Cardiac fibroblast (primary cell): ENCODE measurements around the gene F8A1.
"Not testable (repeated sequence)": the region's sequence is repeated elsewhere in the genome, so short reads cannot be mapped to it uniquely, and the experiment has no call there.

ENCODE experiments used
- DNase-seq, 2 donors: peaks; one replicate each; pipeline versions ENCODE4 v3.0.0 to v3.0.0-alpha.2; 2010; ENCODE audit warnings: low read depth in 2 of 2
- H3K4me3 ChIP-seq, 2 donors: replicated peaks in 1 of 2; 1 replicate in 1 of 2; 2 replicates in 1 of 2; pipeline ENCODE4 v1.5.1; 2011; ENCODE audit warnings: low read depth in 2 of 2, low read length in 2 of 2, mild to moderate bottlenecking in 2 of 2, moderate library complexity in 1 of 2
- TF ChIP-seq, protein P1 (sequence below): IDR thresholded peaks from one replicate; pipeline ENCODE4 v1.5.1; 2011; ENCODE audit warnings: low read depth, mild to moderate bottlenecking, low read length, inconsistent platforms

The F8A1 gene

DNA sequence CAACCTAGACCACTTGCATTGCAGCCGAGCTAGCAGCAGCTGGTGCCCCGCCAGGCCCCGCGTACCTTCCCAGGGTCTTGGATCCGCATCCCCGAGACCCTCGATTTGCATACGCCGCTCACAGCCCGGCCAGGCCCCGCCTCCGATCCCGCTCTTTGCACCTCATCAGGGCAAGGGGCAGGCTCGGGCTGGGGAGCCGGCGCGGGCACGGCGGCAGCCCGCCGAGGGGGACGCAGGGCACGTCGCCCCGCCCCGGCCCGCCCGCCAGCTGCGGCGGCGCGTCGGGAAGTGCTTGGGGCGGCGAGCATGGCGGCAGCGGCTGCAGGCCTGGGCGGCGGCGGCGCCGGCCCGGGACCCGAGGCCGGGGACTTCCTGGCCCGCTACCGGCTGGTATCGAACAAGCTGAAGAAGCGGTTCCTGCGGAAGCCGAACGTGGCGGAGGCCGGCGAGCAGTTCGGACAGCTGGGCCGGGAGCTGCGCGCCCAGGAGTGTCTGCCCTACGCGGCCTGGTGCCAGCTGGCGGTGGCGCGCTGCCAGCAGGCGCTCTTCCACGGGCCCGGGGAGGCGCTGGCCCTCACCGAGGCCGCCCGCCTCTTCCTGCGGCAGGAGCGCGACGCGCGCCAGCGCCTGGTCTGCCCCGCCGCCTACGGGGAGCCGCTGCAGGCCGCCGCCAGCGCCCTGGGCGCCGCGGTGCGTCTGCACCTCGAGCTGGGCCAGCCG is at the start of gene F8A1:
TSS of gene F8A1 (plus strand) at position 287 of the 720 bp plus-strand sequence. CDS start at position 307, 20 bp downstream.
- not testable (repeated sequence) for H3K4me3 ChIP-seq, DNase-seq

DNA sequence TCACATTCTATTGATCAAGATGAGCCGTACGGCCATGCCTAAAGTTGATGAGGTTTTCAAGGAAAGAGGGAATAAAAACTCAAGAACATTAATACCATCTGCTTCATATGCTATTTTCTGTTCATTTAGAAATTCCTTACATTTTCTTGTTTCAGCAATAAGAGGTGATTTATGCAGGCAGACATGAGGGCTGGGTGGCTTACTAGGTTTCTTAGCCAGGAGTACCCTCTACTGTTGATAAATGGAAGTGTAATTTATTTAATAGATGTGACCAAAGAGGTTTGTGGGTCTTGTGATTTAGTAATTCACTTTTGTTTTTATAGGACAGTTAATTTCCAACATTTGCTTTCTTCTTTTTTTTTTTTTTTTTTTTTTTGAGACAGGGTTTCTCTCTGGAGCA is 45.3 kb upstream of the F8A1 start:
- no peak overlapping the region for H3K4me3 ChIP-seq
- TF ChIP-seq, protein P1, sequence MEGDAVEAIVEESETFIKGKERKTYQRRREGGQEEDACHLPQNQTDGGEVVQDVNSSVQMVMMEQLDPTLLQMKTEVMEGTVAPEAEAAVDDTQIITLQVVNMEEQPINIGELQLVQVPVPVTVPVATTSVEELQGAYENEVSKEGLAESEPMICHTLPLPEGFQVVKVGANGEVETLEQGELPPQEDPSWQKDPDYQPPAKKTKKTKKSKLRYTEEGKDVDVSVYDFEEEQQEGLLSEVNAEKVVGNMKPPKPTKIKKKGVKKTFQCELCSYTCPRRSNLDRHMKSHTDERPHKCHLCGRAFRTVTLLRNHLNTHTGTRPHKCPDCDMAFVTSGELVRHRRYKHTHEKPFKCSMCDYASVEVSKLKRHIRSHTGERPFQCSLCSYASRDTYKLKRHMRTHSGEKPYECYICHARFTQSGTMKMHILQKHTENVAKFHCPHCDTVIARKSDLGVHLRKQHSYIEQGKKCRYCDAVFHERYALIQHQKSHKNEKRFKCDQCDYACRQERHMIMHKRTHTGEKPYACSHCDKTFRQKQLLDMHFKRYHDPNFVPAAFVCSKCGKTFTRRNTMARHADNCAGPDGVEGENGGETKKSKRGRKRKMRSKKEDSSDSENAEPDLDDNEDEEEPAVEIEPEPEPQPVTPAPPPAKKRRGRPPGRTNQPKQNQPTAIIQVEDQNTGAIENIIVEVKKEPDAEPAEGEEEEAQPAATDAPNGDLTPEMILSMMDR = peak; percentile 50
- peak; percentile 75 to 77 for DNase-seq

DNA sequence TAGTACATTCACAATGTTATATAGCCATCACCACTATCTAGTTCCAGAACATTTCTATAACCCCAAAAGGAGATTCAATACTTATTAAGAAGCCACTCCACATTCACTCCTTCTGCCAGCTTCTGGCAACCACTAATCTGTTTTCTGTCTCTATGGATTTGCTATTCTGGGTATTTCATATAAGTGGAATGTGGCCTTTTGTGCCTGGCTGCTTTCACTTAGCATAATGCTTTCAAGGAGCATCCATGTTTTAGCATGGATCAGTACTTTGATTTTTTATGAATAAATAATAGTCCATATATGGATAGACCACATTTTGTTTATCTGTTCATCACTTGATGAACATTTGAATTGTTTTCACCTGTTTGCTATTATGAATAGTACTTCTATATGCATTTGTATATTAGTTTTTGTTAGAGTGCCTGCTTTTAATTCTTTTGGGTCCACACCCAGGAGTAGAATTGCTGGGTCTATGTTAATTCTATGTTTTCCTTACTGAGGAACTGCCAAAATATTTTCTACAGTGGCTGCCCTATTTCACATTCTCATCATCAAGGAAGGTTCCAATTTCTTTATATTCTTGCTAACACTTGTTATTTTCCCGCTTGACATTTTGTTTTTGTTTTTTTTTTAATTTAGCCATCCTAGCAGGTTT is 35.1 kb upstream of the F8A1 start:
- TF ChIP-seq, protein P1 = no peak
- H3K4me3 ChIP-seq = no peak overlapping the region
- DNase-seq = peak in 1 of 2 donors; percentile 5

DNA sequence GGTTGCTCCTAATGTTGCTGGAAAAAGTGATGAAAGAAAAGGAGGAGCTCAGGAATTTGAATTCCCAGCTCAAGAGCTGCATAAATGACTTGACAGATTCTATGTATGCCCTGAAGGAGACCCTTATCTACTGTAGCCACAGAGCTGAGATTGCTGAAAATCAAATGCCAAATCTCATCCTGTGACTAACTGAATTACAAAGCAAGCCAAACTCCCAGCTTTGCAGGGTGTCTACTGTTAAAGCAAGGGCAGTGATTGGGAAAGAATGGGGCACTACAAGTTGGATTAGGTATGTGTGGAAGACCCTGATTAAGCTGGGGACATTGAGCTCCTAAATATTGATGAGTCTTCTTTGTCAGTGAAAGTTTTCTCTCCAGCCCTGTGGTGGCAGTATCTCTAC is 30.9 kb upstream of the F8A1 start:
- TF ChIP-seq, protein P1 = no peak
- DNase-seq = peak in 1 of 2 donors; percentile 48
- no peak overlapping the region for H3K4me3 ChIP-seq

DNA sequence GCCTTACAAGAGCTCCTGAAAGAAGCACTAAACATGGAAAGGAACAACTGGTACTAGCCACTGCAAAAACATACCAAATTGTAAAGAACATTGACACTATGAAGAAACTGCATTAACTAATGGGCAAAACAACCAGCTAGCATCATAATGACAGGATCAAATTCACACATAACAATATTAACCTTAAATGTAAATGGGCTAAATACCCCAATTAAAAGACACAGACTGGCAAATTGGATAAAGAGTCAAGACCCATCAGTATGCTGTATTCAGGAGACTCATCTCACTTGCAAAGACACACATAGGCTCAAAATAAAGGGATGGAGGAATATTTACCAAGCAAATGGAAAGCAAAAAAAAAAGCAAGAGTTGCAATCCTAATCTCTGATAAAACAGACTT is 17.6 kb upstream of the F8A1 start:
- H3K4me3 ChIP-seq, DNase-seq: not testable (repeated sequence)

DNA sequence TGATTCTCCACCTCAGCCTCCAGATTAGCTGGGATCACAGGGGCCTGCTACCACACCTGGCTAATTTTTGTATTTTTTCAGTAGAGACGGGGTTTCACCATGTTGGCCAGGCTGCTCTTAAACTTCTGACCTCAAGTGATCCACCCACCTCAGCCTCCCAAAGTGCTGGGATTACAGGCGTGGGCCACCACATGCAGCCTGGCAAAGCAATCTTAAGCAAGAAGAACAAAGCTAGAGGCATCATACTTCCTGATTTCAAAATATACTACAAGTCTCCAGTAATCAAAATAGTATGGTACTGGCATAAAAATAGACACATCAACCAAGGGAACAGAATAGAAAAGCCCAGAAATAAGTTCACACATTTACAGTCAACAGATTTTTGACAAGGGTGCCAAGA is 12.8 kb upstream of the F8A1 start:
- DNase-seq = no peak
- TF ChIP-seq, protein P1 = no peak
- H3K4me3 ChIP-seq = no peak overlapping the region

DNA sequence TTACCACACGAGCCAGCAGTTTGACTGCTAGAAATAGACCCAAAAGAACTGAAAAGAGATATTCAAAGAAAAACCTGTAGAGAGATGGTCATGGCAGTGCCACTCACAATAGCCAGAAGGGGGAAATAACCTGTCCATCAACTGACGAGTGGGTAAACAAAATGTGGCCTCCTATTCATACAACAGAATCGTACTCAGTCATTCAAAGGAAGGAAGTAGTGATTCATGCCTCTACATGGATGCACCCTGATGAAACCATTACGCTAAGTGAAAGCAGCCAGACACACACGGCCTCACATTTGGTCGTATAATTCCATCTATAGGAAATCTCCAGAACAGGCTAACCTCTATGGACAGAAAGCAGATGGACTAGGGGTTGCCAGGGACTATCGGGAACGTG is 2.1 kb upstream of the F8A1 start:
- not testable (repeated sequence) for H3K4me3 ChIP-seq, DNase-seq

DNA sequence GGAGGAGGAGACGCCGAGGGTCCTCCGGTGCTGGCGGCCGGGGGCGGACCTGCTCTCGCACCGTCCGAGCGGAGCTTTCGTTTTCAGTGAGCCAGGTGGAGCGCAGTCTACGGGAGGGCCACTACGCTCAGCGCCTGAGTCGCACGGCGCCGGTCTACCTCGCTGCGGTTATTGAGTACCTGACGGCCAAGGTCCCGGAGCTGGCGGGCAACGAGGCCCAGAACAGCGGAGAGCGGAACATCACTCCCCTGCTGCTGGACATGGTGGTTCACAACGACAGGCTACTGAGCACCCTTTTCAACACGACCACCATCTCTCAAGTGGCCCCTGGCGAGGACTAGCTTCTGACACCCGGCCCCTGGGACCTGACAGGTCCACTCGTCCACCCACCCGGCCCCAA is 1.1 kb upstream of the F8A1 start:
- not testable (repeated sequence) for DNase-seq, H3K4me3 ChIP-seq

DNA sequence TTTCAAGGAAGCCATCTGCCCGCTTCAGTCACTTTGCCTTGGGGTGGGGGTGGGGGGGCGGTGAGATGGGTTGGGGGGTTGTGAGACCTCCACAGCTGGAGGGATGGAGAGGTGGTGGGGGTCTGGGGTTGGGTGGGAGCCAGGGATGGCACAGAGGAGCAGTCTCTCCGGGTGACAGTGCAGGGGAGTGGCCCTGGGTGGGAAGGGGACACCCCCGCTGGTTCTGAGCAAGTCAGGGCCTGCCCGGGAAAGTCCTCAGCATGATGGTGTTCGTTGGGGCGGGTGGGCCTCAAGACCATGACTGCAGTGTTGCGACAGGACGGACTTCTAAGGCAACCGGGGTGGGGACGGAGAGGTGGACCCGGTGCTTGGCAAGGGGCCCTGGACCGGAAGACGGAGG is 606 bp upstream of the F8A1 start:
- DNase-seq, H3K4me3 ChIP-seq: not testable (repeated sequence)

DNA sequence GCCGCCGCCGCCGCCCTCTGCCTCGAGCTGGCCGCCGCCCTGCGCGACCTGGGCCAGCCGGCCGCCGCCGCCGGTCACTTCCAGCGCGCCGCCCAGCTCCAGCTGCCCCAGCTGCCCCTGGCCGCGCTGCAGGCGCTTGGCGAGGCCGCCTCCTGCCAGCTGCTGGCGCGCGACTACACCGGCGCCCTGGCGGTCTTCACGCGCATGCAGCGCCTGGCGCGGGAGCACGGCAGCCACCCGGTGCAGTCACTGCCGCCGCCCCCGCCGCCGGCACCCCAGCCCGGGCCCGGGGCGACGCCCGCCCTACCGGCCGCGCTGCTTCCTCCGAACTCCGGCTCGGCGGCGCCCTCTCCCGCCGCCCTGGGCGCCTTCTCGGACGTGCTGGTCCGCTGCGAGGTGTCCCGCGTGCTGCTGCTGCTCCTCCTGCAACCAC is 650 bp downstream of the F8A1 start:
- not testable (repeated sequence) for H3K4me3 ChIP-seq, DNase-seq
